Subcutaneous abdominal adipose tissue (tissue), 5 donors: ENCODE data around the gene DSCAML1.

ENCODE experiments used
- H3K27ac ChIP-seq: one replicate; pipeline ENCODE4 v1.7.0; 2013; ENCODE audit warnings: low read depth, mild to moderate bottlenecking, inconsistent platforms, low read length, moderate library complexity
- H3K27me3 ChIP-seq, 5 donors: one replicate each; pipeline ENCODE4 v1.7.0; 2013; ENCODE audit warnings: low read length in 5 of 5, inconsistent platforms in 1 of 5; ENCODE audit not compliant: control insufficient read depth in 5 of 5, insufficient read depth in 4 of 5
- H3K36me3 ChIP-seq, 5 donors: one replicate each; pipeline ENCODE4 v1.7.0; 2013; ENCODE audit warnings: low read length in 5 of 5; ENCODE audit not compliant: control insufficient read depth in 5 of 5, insufficient read depth in 5 of 5
- H3K4me1 ChIP-seq, 5 donors: one replicate each; pipeline ENCODE4 v1.7.0; 2013; ENCODE audit warnings: low read length in 5 of 5, mild to moderate bottlenecking in 3 of 5, moderate library complexity in 1 of 5; ENCODE audit not compliant: control insufficient read depth in 5 of 5, insufficient read depth in 5 of 5
- H3K4me3 ChIP-seq, 5 donors: one replicate each; pipeline ENCODE4 v1.7.0; 2013; ENCODE audit warnings: low read length in 5 of 5, low read depth in 1 of 5
- H3K9ac ChIP-seq, 5 donors: one replicate each; pipeline ENCODE4 v1.7.0; 2013; ENCODE audit warnings: low read length in 5 of 5, mild to moderate bottlenecking in 4 of 5, moderate library complexity in 3 of 5
- H3K9me3 ChIP-seq, 5 donors: one replicate each; pipeline ENCODE4 v1.7.0; 2013; ENCODE audit warnings: low read length in 5 of 5; ENCODE audit not compliant: control insufficient read depth in 5 of 5
- donor health status: healthy.
- donor health status: healthy.
- donor health status: healthy.
- donor health status: healthy.
- donor health status: healthy.

DSCAML1 gene

DNA sequence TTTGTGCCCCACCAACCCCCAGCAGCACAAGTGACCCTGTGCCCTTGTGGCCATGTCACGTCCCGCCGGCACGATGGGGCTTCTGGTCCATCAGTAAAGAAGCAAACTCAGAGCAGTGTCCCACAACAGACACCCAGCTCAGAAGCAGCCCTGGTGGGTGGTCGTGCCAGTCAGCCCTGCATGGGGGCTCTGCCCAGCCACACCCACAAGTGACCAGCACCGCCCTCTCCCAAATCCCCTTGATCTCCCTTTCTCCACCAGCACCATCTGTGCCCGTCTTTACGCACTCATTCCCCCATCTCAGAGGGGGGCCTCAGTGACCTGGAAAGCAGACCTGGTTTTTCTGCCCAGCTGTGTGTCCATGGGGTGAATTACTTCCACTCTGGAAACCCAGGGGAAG, 149.1 kb downstream of the DSCAML1 start:
- Histone ChIP-seq H3K27ac (no peak overlapping the region), H3K36me3 (no peaks in the 10 kb centered on the region), H3K4me1 (no peaks in the 10 kb centered on the region), H3K4me3 (no peak overlapping the region), H3K9me3 (no peaks in the 10 kb centered on the region), H3K27me3 (peaks cover 2 to 13% (median 7%) of the 10 kb centered on the region in 5 donors), H3K9ac (no peak overlapping the region)

DNA sequence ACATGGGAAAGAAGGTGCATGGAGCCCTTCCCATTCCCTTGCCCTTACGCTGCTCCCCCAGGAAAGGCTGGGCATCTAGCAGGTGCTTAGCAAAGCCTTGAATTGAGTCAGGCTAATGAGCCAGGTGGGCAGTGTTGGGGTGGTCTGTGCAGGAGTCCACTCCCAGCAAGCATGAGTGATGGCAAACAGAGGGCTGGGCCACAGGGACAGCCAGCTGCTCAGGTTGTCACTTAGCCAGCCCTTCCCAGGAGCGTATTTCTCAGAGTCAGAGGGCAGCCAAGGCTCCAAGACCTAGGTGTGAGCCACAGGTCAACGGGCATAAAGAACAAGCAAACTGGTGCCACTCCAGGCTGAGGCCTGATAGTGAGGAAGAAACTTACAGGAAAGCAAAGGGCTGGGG, 149.8 kb downstream of the DSCAML1 start:
- H3K27me3 ChIP-seq, result peaks cover 0 to 20% (median 7%) of the 10 kb centered on the region in 5 donors
- H3K36me3 ChIP-seq, result no peaks in the 10 kb centered on the region
- H3K9me3 ChIP-seq, result no peaks in the 10 kb centered on the region
- no peak overlapping the region for H3K27ac ChIP-seq
- H3K4me3 ChIP-seq, result no peak overlapping the region
- no peak overlapping the region for H3K9ac ChIP-seq
- no peaks in the 10 kb centered on the region for H3K4me1 ChIP-seq

- Histone ChIP-seq H3K4me1 (no peaks in the 10 kb centered on the region), H3K4me3 (no peak overlapping the region), H3K36me3 (no peaks in the 10 kb centered on the region), H3K9me3 (no peaks in the 10 kb centered on the region), H3K27me3 (peaks cover 0 to 26% (median 7%) of the 10 kb centered on the region in 5 donors), H3K27ac (no peak overlapping the region), H3K9ac (no peak overlapping the region)
Measured at GRCh38 chr11:117646411-117646810, 150.6 kb downstream of the DSCAML1 start.

DNA sequence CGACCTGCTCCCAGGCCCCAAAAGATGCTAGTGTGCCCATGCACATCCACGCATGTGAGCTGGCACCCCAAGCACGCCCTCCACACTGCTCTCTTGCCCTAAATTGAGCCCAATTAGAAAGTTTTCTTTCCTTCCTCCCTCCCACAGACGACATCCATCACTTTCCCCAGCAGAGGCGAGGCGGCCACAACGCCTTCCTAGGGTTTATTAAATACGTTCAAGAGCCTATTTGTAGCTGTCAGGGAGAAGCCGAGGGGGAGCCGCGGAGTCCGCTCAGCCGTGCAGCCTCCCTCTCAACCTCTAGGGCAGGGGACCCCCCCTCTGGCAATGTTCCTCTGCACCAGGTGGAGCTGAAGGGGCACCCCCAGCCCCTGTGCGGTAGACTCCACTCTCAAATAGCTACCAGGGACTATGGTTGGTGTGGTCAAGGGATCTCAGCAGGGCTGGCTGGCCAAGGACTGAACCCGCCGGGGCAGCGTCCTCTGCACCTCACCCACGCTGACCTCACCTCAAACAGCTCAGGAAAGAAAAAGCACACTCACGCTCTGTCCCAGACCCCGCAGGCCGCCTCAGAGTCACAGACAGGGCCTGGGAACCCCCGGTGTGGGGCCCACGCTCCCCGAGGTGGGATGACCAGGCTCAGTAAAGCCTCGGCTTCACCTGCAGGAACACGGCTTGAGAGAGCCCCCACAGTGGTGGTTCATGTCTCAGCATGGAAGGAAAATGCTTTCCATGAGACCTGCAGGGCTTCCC, 152.4 kb downstream of the DSCAML1 start:
- Histone ChIP-seq H3K36me3 (no peaks in the 10 kb centered on the region), H3K9me3 (no peaks in the 10 kb centered on the region), H3K4me1 (no peaks in the 10 kb centered on the region), H3K4me3 (no peak overlapping the region), H3K9ac (no peak overlapping the region), H3K27ac (no peak overlapping the region), H3K27me3 (peaks cover 0 to 26% (median 7%) of the 10 kb centered on the region in 5 donors)

- Histone ChIP-seq H3K9ac (no peak overlapping the region), H3K4me3 (no peak overlapping the region), H3K27ac (no peak overlapping the region), H3K36me3 (no peaks in the 10 kb centered on the region), H3K27me3 (peaks cover 0 to 26% (median 7%) of the 10 kb centered on the region in 5 donors), H3K9me3 (no peaks in the 10 kb centered on the region), H3K4me1 (no peaks in the 10 kb centered on the region)
Measured at GRCh38 chr11:117643606-117644300, 153.3 kb downstream of the DSCAML1 start.

DNA sequence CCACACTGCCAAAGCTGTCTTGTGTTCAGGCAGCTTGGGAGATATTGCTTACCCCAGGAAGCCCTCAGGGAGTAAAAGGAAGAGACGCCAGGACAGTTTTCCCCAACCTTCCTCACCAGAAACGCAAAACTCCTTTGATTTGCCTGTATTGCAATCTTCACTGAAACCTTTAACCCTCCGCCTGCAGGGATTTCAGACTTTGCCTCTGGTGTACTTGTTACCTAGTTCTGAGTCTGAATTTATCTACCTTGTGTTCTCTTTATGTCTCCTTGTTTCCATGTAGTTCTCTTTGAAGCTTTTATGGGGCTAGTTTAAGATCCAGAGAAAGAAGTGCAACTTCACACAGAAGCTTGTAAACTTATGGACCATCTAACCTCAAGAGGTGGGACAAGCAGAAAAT, 154.2 kb downstream of the DSCAML1 start:
- Histone ChIP-seq H3K27me3 (peaks cover 0 to 26% (median 7%) of the 10 kb centered on the region in 5 donors), H3K27ac (no peak overlapping the region), H3K4me3 (no peak overlapping the region), H3K9me3 (no peaks in the 10 kb centered on the region), H3K36me3 (no peaks in the 10 kb centered on the region), H3K4me1 (no peaks in the 10 kb centered on the region), H3K9ac (no peak overlapping the region)

DNA sequence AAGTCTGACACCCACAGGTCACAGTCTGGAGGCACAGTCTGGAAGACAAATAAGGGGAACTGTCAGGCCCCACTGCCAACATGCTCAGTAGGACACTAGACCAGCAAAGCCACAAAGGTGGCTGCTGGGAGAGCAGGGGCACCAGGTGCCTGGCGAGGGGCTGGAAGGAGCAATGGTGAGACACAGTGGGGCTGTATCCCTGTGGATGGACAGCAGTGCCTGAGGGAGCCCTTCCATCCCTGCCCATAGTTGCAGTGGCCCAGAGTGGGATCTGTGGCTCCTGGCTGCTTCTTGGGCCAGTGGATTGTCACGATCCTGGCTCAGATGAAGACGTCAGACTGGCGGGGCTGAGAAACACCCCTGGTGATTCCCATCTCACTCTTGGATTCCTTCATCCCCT, 154.6 kb downstream of the DSCAML1 start:
- Histone ChIP-seq H3K9ac (no peak overlapping the region), H3K27ac (no peak overlapping the region), H3K4me1 (no peaks in the 10 kb centered on the region), H3K4me3 (no peak overlapping the region), H3K9me3 (no peaks in the 10 kb centered on the region), H3K36me3 (no peaks in the 10 kb centered on the region), H3K27me3 (peaks cover 0 to 26% (median 7%) of the 10 kb centered on the region in 5 donors)

DNA sequence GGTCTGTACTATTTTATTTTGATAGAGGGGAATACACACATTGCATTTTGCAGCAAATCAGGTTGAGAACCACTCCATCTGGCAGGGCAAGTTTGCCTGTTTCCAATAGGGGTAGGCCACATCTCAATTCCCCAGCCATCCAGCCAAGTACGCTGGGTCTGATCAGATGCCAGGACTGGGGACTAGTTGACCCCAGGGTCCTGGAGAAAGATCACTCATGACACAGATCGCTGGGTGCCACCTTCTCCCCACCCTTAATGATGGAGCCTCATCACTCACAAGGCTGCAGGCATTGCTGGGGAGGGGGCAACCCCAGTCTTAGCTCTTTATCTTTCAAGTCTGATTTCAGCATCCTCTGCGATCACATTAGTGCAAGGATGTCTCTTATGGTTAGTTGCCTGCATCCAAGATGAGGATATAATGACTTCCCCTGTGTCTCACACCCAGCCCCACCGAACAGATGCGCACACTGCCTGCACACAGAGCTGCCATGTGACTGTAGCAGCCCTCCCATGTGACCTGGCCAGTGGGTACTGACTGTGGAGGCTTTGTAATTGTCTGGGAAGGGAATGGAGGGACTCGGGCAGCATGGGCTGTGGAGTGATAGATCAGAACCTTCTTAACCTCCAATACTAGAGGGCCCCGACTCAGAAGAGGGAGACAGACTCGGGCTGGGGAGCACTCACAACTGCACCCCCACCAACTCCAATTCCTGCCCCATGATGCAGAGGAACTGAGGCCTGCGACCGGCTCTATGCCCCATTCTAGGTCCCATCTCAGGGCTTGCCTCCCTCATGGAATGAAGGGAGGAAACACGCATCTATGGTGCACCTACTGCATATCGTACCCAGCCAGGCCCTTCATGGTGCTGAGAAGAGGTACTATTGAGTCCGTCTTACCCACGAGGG, 155.8 kb downstream of the DSCAML1 start:
- Histone ChIP-seq H3K4me1 (no peaks in the 10 kb centered on the region), H3K27ac (no peak overlapping the region), H3K9me3 (no peaks in the 10 kb centered on the region), H3K4me3 (no peak overlapping the region), H3K9ac (no peak overlapping the region), H3K27me3 (peaks cover 0 to 26% (median 7%) of the 10 kb centered on the region in 5 donors), H3K36me3 (no peaks in the 10 kb centered on the region)

DNA sequence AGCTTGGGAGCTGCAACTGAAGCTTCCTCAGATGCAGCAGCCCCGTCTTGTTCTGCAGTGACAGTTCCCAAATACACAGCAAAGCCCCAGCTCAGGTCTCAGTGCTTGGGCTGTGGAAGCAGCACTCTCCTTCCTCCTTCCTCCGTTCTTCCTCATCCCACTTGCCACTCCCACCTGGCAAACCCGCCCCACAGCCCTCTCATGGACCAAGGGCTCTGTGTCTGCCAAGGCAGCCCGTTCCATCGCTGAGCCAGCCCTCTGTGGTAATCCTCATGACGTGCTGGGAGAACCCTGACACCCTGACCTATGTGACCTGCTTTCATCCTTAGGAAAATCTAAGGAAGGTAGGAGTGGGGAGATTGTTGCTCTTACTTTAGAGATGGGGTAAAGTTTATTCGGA, 157.0 kb downstream of the DSCAML1 start:
- peaks cover 0 to 26% (median 7%) of the 10 kb centered on the region in 5 donors for H3K27me3 ChIP-seq
- no peak overlapping the region for H3K9ac ChIP-seq
- H3K4me1 ChIP-seq, result no peaks in the 10 kb centered on the region
- no peak overlapping the region for H3K4me3 ChIP-seq
- no peaks in the 10 kb centered on the region for H3K36me3 ChIP-seq
- H3K27ac ChIP-seq, result no peak overlapping the region
- no peaks in the 10 kb centered on the region for H3K9me3 ChIP-seq
